GM13977 (cell line): Measurements from ENCODE around the gene FLOT2.

Experiments
- DNase-seq: peaks from one replicate; pipeline ENCODE4 v3.0.0; 2012; ENCODE audit warnings: low spot score
- CTCF ChIP-seq: IDR thresholded peaks from 2 replicates; pipeline ENCODE4 v1.5.1; 2012; ENCODE audit warnings: mild to moderate bottlenecking, control low read depth; ENCODE audit not compliant: insufficient read depth; ENCODE audit errors: extremely low read depth, missing control alignments
- in situ Hi-C: fragments of 300-500 bp; cut with MboI; formaldehyde crosslinking; loops from one replicate; pipeline ENCODE4 v1.12.0; 2022; ENCODE audit warnings: low sequenced_read_pairs, low pct_unique_long_range_greater_than_20kb, mixed read lengths, inconsistent platforms; ENCODE audit not compliant: unreplicated experiment

The FLOT2 gene

DNA sequence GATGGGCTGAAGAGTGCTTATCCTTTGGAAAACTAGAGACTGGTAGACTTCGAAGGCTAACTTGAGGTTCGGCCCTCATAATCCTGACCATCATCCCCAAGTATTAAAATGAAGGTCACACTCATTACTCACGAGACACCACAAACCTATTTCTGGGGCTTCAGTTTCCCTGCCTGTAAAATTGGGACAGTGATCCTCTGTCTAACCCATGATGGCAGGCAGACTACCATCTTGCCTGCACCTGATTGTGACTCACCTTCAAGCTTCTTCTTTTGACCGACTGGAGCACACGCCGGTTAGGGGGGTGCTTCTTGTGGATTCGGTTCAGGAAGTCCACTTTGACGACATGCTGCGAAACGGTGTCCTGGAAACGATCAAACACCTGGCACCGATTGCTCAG lies 19.5 kb upstream of the FLOT2 start:
- no peak for DNase-seq
- in situ Hi-C loops = loop anchor here (10.0 kb wide), 1 partner anchor 152 kb away; no protein-coding TSS in a partner anchor
- no peak for TF ChIP-seq CTCF

DNA sequence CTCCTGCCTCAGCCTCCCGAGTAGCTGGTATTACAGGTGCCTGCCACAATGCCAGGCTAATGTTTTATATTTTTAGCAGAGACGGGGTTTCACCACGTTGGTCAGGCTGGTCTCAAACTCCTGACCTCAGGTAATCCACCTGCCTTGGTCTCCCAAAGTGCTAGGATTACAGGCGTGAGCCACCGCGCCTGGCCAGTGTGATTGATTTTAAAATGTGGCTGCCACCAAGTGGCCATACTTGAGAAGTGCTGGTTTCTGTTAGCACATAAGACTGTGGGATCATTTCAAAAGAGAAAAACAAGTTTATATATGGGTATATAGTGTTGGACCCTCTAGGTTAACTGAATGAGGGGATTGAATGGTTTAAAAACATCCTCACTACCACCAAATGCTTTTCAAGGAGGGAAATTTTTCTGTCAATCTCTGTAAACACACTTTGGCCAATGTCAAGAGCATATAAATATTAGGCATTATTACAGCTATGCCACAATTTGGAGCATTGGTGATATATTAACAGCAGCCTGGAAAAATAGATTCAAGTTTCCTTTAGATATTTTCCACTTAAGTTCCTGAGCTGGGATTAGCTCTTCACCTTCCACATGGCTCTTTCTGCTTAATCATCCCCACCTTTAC lies 18.9 kb upstream of the FLOT2 start:
- peak; percentile 60 for TF ChIP-seq CTCF
- in situ Hi-C loops = loop anchor here (10.0 kb wide), 1 partner anchor 152 kb away; no protein-coding TSS in a partner anchor
- peak; percentile 50 for DNase-seq

- no peak for TF ChIP-seq CTCF
- in situ Hi-C loops = loop anchor here (10.0 kb wide), 1 partner anchor 148 kb away; no protein-coding TSS in a partner anchor
- no peak for DNase-seq
Measured at GRCh38 chr17:28912938-28913333, 15.4 kb upstream of the FLOT2 start.

- in situ Hi-C loops = loop anchor here (10.0 kb wide), 1 partner anchor 148 kb away; no protein-coding TSS in a partner anchor
- DNase-seq = no peak
- peak; percentile 38 for TF ChIP-seq CTCF
Measured at GRCh38 chr17:28912281-28912937, 14.9 kb upstream of the FLOT2 start.

GRCh38 chr17:28911411-28912045 lies 14.0 kb upstream of the FLOT2 start:
- DNase-seq = no peak
- TF ChIP-seq CTCF = no peak
- in situ Hi-C loops = loop anchor here (10.0 kb wide), 1 partner anchor 147 kb away; no protein-coding TSS in a partner anchor

GRCh38 chr17:28910534-28910933 lies 13.0 kb upstream of the FLOT2 start:
- no peak for DNase-seq
- in situ Hi-C loops = loop anchor here (10.0 kb wide), 1 partner anchor 146 kb away; no protein-coding TSS in a partner anchor
- TF ChIP-seq CTCF = no peak
